Islet of Langerhans (tissue), 1 donor: Measurements from ENCODE around the gene HERPUD1.
"Not testable (repeated sequence)": the region's sequence is repeated elsewhere in the genome, so short reads cannot be mapped to it uniquely, and the experiment has no call there.

Experiments
- FAIRE-seq: peaks from one replicate; lab custom pipeline; 2011; peaks lifted over from hg19 to GRCh38; lab: Jason Lieb, UNC

Gene HERPUD1

GRCh38 chr16:56931892-56932720 is at the start of gene HERPUD1:
HERPUD1 (plus strand) TSS chr16:56932142; CDS start chr16:56932245, 103 bp downstream.
- FAIRE-seq: no peak

- FAIRE-seq: no peak
These were observed 48.4 kb upstream of the HERPUD1 start for GRCh38 chr16:56883586-56883985.

- FAIRE-seq: no peak
These were observed 47.8 kb upstream of the HERPUD1 start for GRCh38 chr16:56884026-56884582.

GRCh38 chr16:56884929-56885328 is 47.0 kb upstream of the HERPUD1 start:
- FAIRE-seq: not testable (repeated sequence)

GRCh38 chr16:56885446-56886162 is 46.3 kb upstream of the HERPUD1 start:
- no peak for FAIRE-seq

GRCh38 chr16:56886296-56886695 is 45.6 kb upstream of the HERPUD1 start:
- FAIRE-seq: no peak

GRCh38 chr16:56886826-56887225 is 45.1 kb upstream of the HERPUD1 start:
- FAIRE-seq: no peak

GRCh38 chr16:56888806-56889205 is 43.1 kb upstream of the HERPUD1 start:
- FAIRE-seq: no peak

GRCh38 chr16:56889206-56889605 is 42.7 kb upstream of the HERPUD1 start:
- FAIRE-seq: no peak

- FAIRE-seq: no peak
These were observed 40.3 kb upstream of the HERPUD1 start for GRCh38 chr16:56891685-56892084.

GRCh38 chr16:56892705-56893104 is 39.2 kb upstream of the HERPUD1 start:
- FAIRE-seq: no peak

- no peak for FAIRE-seq
These were observed 37.5 kb upstream of the HERPUD1 start for GRCh38 chr16:56894331-56894917.

GRCh38 chr16:56895813-56896212 is 36.1 kb upstream of the HERPUD1 start:
- FAIRE-seq: no peak

GRCh38 chr16:56896244-56896643 is 35.7 kb upstream of the HERPUD1 start:
- no peak for FAIRE-seq

GRCh38 chr16:56897026-56897799 is 34.7 kb upstream of the HERPUD1 start:
- FAIRE-seq: no peak

- FAIRE-seq: no peak
These were observed 33.1 kb upstream of the HERPUD1 start for GRCh38 chr16:56898847-56899246.

- FAIRE-seq: no peak
These were observed 28.1 kb upstream of the HERPUD1 start for GRCh38 chr16:56903866-56904265.

GRCh38 chr16:56907401-56907800 is 24.5 kb upstream of the HERPUD1 start:
- FAIRE-seq: no peak

GRCh38 chr16:56909527-56909979 is 22.4 kb upstream of the HERPUD1 start:
- FAIRE-seq: no peak

- FAIRE-seq: no peak
These were observed 21.8 kb upstream of the HERPUD1 start for GRCh38 chr16:56910112-56910511.

- no peak for FAIRE-seq
These were observed 21.0 kb upstream of the HERPUD1 start for GRCh38 chr16:56910654-56911539.
